Ectodermal cell (in vitro differentiated cells): ENCODE results near the gene ERFL.

Experiments used
- H3K27ac ChIP-seq: 2 replicates; pipeline ENCODE4 v1.7.0; 2013; ENCODE audit warnings: mild to moderate bottlenecking, low read depth, low read length; ENCODE audit not compliant: insufficient read depth, poor library complexity, severe bottlenecking
- H3K27me3 ChIP-seq: 2 replicates; pipeline ENCODE4 v1.7.0; 2013; ENCODE audit warnings: mild to moderate bottlenecking, low read length; ENCODE audit not compliant: insufficient read depth, control insufficient read depth, poor library complexity, severe bottlenecking
- H3K36me3 ChIP-seq: one replicate; pipeline ENCODE4 v1.7.0; 2013; ENCODE audit warnings: low read length; ENCODE audit not compliant: control insufficient read depth, insufficient read depth
- H3K4me1 ChIP-seq: one replicate; pipeline ENCODE4 v1.7.0; 2013; ENCODE audit warnings: low read length; ENCODE audit not compliant: control insufficient read depth, insufficient read depth
- H3K4me3 ChIP-seq: 2 replicates; pipeline ENCODE4 v1.7.0; 2013; ENCODE audit warnings: low read depth, low read length, control low read depth; ENCODE audit not compliant: insufficient read depth
- H3K9me3 ChIP-seq: 2 replicates; pipeline ENCODE4 v1.7.0; 2013; ENCODE audit warnings: mild to moderate bottlenecking, low read length, moderate library complexity; ENCODE audit not compliant: control insufficient read depth
- WGBS, 2 experiments: methylation state at CpG; one replicate each; pipeline ENCODE4 v1.1.7; 2013; ENCODE audit warnings: missing lambda C conversion rate in 2 of 2; 5-methylcytosine and 5-hydroxymethylcytosine counted together

The ERFL gene

DNA sequence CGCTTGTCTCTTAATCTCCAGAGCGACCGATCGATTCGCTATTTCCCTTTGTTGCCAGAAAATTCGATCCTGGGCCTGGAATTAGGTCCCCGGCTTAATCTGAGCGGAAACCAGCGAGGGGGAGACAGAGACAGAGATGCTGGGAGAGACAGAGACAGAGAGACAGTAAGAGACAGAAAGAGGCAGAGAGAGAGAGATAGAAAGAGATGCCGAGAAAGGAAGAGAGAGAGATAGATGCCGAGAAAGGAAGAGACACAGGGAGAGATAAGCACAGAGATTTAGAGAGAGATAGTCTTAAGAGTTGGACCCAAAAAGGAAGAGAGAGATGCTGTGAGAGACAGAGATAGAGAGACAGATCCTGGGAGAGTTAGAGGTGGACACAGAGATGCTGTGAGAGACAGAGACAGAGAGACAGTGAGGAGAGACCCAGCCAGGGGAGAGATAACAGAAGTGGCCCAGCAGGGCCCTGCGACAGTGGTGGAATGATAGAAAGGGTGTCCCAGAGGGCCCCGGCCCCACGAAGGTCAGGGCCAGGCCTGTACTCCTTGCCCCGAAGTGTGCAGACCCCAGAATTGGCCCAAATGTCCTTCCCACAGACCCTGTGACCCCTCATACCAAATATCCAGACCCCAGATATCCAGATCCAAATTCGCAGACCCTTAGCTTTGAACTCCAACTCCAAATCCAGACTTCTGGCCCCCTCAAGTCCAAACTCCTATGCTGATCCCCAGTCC is 1.3 kb downstream of the ERFL start:
- Histone ChIP-seq H3K4me3 (no peak overlapping the region), H3K4me1 (peaks cover 11% of the 10 kb centered on the region), H3K27me3 (peaks cover 100% of the 10 kb centered on the region), H3K9me3 (no peaks in the 10 kb centered on the region), H3K36me3 (no peaks in the 10 kb centered on the region), H3K27ac (no peak overlapping the region)
- 46 to 48% methylated on average over 16 of the region's 16 CpGs for WGBS, 2 experiments

DNA sequence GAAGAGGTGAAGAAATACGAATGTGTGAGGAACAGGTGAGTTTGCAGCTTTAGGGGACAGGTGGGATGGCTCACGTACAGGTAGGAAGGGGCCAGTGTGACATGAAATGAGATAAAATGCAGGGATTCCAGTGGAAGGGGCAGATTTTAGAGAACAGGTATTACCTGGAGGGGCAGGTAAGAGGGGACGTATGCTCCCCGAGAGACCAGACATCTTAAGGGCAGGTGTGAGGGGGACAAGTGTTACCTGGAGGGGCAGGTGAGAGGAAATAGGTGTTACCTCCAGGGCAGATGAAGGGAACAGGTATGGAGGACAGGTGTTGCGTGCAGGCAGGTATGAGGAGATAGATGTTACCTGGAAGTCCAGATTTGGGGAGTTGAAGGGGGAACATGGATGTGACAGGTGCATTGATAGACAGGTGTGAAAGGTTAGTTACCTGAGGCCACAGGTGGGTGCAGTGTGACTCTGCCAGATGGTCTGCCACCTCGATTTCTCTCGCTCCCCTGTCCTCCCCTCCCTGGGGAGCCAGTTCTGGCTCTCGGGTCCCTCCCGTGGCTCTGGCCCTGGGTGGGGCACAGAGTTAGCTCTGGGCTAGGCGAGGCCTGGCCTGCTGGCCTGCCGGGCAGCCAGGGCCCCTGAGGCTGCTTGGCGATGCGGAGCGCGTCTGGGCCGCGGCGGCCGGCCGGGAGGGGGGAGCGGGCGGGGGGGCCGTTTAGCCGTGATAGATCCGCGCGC is 2.1 kb downstream of the ERFL start:
- Histone ChIP-seq H3K27ac (no peak overlapping the region), H3K9me3 (no peaks in the 10 kb centered on the region), H3K27me3 (peaks cover 100% of the 10 kb centered on the region), H3K4me1 (peaks cover 12% of the 10 kb centered on the region), H3K4me3 (no peak overlapping the region), H3K36me3 (no peaks in the 10 kb centered on the region)
- WGBS, 2 experiments: 21% methylated on average over 27 of the region's 27 CpGs

DNA sequence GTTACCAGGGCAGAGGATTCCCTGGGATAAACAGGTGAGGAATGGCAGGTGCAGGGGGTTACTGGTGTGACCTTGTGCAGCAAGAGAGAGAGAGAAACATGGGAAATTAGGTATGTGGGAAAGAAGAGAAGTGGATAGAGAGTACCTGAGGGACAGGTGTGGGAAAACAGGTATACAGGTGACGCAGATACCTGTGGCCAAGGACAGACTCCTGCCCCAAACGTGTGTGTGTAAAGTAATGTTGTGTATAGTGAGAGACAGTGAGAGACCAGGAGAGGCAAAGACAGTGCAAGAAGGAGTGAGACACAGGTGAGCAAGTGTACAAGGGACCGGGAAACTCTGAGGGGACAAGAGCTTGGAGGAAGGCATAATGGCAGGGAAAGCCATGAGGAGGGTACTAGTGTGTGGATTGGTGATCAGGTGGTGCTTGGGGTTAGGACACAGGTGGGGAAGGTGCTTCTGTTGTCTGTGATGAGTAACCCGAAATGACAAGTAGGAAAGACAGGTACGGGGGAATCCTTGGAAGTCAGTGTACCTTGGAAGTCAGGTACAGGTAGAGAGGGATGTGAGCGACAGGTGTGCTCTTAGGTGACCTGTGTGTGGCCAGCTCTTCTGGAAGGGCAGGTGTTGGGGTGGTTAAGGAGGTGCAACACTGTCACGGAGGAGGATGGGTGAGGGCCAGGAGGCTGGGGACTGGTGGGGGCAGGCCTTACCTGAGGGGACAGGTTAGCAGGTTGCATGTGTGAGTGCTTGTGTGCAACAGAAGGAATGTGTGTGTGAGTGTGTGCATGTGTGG is 2.8 kb downstream of the ERFL start:
- Histone ChIP-seq H3K9me3 (no peaks in the 10 kb centered on the region), H3K27ac (no peak overlapping the region), H3K36me3 (no peaks in the 10 kb centered on the region), H3K4me3 (no peak overlapping the region), H3K27me3 (peaks cover 100% of the 10 kb centered on the region), H3K4me1 (peaks cover 16% of the 10 kb centered on the region)
- WGBS, 2 experiments: 49 to 53% methylated on average over 7 of the region's 7 CpGs

DNA sequence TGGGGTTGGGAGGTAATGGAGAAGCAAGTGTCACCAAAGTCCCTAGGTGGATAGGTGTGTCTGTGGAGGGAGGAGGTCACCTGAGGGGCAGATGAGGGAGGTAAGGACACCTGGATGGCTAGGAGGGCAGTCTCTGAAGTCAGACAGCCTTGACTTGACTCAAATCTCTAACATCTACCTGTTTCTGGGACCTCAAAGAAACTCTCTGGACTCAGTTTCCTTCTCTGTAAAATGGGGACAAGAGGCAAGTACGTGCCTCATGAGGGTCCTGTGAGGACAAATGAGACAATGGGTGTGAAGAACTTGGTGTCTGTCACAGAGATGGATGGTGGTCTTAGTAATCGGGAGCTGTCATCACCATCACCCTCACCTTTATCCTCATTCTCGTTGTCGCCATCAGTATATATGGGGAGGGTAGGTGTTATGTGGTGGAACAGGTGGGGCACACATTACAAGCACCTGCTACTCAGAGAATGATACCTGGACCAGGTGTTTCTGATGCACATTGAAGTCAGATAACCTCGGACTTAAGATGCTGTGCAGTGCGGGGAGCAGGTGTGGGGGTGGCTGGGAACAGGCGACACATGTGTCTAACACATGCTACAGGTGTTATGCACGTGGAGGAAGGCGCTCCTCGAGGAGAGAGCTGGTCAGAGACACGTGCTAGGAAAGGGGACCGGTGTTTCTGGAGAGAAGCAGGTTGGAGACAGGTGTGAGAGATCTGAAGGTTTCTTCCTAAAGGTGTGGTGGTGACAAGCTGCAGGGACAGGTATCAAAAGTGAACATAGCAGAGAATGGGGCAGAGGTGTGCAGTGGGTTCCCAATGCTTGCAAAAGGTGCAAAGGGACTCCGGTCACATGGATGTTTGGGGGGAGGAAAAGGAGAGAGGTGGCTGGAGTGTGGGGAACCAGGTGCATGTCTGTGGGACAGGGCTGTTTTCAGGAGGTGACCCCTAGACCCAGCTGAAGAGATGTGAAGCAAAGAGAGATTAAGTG is 3.8 kb downstream of the ERFL start:
- 35 to 46% methylated on average over 12 of the region's 13 CpGs for WGBS, 2 experiments
- H3K27ac ChIP-seq: no peak overlapping the region
- no peaks in the 10 kb centered on the region for H3K9me3 ChIP-seq
- H3K4me3 ChIP-seq: no peak overlapping the region
- peaks cover 100% of the 10 kb centered on the region for H3K27me3 ChIP-seq
- H3K36me3 ChIP-seq: no peaks in the 10 kb centered on the region
- H3K4me1 ChIP-seq: peaks cover 16% of the 10 kb centered on the region

DNA sequence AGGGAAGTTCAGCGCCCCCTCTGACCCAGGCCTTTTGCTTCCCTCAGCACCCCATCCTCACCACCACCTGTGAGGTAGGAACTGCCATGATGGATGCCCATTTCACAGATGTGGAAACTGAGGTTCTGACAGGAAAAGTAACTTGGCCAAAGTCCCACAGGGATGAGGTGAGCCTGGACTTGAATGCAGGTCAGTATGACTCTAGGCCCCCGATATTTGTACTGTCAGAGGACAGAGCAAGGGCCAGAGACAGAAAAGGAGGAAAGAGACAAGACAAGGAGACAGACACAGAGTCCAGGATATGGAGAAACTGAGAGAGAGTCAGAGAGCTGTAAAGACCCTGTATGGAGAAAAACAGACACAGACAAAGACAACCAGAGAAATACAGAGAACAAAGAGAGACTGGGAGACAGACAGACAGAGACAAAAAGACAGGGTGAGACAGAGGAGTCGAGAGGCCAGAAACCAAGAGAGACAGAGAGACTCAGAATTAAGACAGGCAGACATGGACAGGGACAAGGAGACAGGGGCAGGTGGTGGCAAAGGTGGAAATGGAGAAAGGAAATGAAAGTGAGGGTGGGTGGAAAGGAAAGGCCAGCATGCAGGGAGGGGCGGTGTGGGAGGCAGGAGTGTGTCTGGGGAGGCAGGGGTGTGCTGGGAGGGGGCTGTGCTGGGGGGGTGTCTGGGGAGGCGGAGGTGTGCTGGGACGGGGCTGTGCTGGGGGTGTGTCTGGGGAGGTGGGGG is 5.0 kb downstream of the ERFL start:
- Histone ChIP-seq H3K27ac (no peak overlapping the region), H3K36me3 (no peaks in the 10 kb centered on the region), H3K4me3 (no peak overlapping the region), H3K27me3 (peaks cover 100% of the 10 kb centered on the region), H3K9me3 (no peaks in the 10 kb centered on the region), H3K4me1 (peaks cover 12% of the 10 kb centered on the region)
- whole genome bisulfite sequencing, 2 experiments: 48 to 53% methylated on average over 4 of the region's 6 CpGs

DNA sequence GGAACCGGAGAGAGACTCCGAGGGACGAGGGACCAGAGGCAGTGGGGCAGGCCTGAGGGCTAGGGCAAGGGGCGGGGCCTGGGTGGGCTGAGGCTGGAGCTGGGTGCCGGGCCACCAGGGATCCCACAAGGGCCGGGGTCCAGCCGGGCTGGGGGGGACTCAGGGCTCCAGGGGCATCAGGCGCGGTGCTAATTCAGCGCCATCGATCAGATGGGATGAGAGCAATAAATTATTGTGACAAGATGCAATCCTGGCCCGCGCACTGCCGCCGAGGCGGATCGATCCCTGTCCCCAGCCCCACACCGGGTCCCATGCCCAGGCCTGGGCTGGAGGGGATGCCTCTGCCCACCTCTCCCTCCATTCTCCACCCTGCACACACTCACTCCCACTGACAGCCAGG is 5.7 kb downstream of the ERFL start:
- Histone ChIP-seq H3K27me3 (peaks cover 100% of the 10 kb centered on the region), H3K27ac (no peak overlapping the region), H3K36me3 (no peaks in the 10 kb centered on the region), H3K4me1 (peaks cover 12% of the 10 kb centered on the region), H3K4me3 (no peak overlapping the region), H3K9me3 (no peaks in the 10 kb centered on the region)
- WGBS, 2 experiments: 27 to 30% methylated on average over 18 of the region's 18 CpGs

DNA sequence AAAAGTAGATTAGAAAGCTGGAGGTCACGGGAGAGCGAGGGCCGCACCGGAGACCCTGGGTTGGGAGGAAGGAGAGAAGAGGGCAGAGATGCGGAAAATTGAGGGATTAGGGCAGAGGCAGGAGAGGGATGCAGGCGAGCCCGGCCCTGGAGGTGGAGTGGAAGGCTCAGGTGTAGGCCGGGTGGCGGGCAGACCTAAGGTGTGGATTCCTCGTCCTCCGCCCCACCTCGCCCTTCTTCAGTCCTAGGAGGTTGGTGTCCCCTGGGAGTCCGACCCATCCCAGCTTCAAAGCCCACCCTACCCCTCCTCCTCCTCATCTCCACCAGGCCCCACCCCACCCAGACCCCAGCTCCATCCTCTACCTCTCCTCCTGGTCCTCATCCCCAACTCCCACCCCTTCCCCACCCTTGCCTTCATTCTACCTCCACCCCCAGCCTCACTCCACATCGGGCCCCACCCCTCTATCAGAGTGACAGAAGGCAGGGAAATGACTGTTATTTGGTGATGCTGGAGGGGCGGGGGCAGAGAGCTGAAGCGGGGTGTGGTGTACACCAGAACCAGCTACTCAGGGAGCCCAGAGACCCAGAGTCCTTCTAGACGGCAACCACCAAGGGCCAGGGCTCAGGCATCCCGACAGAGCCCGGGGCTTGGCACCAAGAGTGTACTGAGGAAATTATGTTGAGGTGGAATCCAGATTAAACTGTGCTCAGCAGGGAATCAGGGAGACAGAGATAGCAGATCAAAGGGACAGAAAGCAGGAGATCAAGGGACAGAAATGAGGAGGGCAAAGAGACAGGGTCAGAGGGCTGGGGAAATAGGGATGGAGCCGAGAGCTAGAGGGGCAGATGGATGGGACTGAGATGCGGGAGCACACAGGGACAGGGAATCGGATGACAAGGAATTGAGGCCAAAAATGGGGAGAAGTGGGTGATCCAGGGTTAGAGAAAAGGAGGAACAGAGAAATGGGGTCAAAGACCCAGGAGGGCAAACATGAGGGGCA is 6.4 kb downstream of the ERFL start:
- WGBS, 2 experiments: 16 to 17% methylated on average over 21 to 22 of the region's 22 CpGs
- Histone ChIP-seq H3K4me1 (peaks cover 12% of the 10 kb centered on the region), H3K36me3 (no peaks in the 10 kb centered on the region), H3K27me3 (peaks cover 100% of the 10 kb centered on the region), H3K4me3 (no peak overlapping the region), H3K27ac (no peak overlapping the region), H3K9me3 (no peaks in the 10 kb centered on the region)

DNA sequence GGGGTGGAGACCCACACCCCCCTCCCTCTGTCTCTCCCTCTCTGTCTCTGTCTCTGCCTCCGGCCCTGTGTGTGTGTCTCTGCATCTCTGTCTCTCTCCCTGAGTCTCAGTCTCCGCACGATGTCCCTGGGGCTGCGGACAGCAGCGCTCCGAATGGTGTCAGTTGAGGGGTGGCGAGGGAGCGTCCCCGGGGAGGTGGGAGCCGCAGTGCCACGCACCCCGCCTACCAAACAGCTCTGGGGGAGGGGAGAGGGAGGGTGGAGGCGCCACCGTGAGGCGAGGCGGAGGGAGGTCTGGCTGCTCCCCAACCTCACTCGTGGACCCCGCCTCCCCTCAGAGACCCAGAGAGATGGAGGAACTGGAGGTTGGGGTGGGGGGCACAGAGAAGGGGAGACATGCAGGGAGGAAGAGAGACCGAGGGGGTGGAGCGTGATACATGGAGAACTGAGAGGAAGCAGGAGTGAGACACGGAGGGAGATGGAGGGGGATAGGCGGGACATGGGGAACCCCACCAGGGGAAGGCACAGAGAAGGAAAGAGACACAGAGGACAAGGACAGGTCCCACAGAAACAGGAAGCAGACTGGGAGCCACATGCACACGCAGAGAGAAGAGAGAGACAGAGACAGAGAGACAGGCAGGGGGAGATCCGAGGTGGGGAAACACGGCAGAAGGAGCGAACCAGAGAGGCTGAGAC is 7.2 kb downstream of the ERFL start:
- Histone ChIP-seq H3K4me3 (no peak overlapping the region), H3K27ac (no peak overlapping the region), H3K27me3 (peaks cover 100% of the 10 kb centered on the region), H3K36me3 (no peaks in the 10 kb centered on the region), H3K4me1 (peaks cover 12% of the 10 kb centered on the region), H3K9me3 (no peaks in the 10 kb centered on the region)
- WGBS, 2 experiments: 17 to 21% methylated on average over 26 of the region's 26 CpGs
